ENCODE results near the gene SDS.
A peak's percentile ranks its signal among the peaks of the same experiment; 100 is the strongest.

Gene SDS

GRCh38 chr12:113393749-113394148, 9.9 kb downstream of the SDS start:
- Histone ChIP-seq H3K27me3 (ENCODE audit: control insufficient read depth in 1 of 2, insufficient read depth in 1 of 2, low read length in 2 of 2) (peaks cover 10 to 18% of the 10 kb centered on the region in 2 experiments), H3K4ac (ENCODE audit: low read depth in 1 of 2, low read length in 2 of 2) (no peak overlapping the region), H3K4me2 (ENCODE audit: low read length, poor library complexity, severe bottlenecking) (no peak overlapping the region), H2AFZ (ENCODE audit: low read depth, low read length) (no peak overlapping the region), H4K91ac (ENCODE audit: low read length) (no peak overlapping the region), H2BK120ac (ENCODE audit: low read depth, low read length) (no peak overlapping the region), H2BK15ac (ENCODE audit: low read depth, poor library complexity, severe bottlenecking) (no peak overlapping the region), H3K14ac (ENCODE audit: low read length in 2 of 2) (no peak overlapping the region), H3K79me1 (replicated peaks; ENCODE audit: low read length, poor library complexity, severe bottlenecking) (no peaks in the 10 kb centered on the region), H3K9ac (ENCODE audit: low read length) (no peak overlapping the region), H4K8ac (ENCODE audit: low read length) (no peak overlapping the region), H2BK12ac (ENCODE audit: low read length in 2 of 2) (no peak overlapping the region), H3K9me3 (ENCODE audit: control insufficient read depth, low read length) (no peaks in the 10 kb centered on the region), H2BK5ac (ENCODE audit: low read depth, low read length, poor library complexity, severe bottlenecking) (no peak overlapping the region), H3K36me3 (ENCODE audit: control insufficient read depth in 1 of 2, insufficient read depth in 2 of 2, low read depth in 1 of 2, low read length in 2 of 2) (peaks cover 16 to 30% of the 10 kb centered on the region in 2 experiments), H3K23ac (ENCODE audit: low read length in 2 of 2) (no peak overlapping the region), H2AK5ac (ENCODE audit: low read length, severe bottlenecking) (no peak overlapping the region), H3K4me1 (ENCODE audit: control insufficient read depth, insufficient read depth, low read depth, low read length) (no peaks in the 10 kb centered on the region), H3K27ac (ENCODE audit: low read length, poor library complexity, severe bottlenecking) (no peak overlapping the region), H3K4me3 (ENCODE audit: insufficient read depth in 1 of 2, low read depth in 1 of 2, low read length in 2 of 2) (no peak overlapping the region), H3K18ac (ENCODE audit: low read depth in 1 of 2, low read length in 2 of 2) (no peak overlapping the region)
- no peak for DNase-seq
- whole genome bisulfite sequencing: 86% methylated on average over 5 of the region's 5 CpGs

- Histone ChIP-seq H3K79me1 (replicated peaks; ENCODE audit: low read length, poor library complexity, severe bottlenecking) (no peaks in the 10 kb centered on the region), H3K36me3 (ENCODE audit: control insufficient read depth in 1 of 2, insufficient read depth in 2 of 2, low read depth in 1 of 2, low read length in 2 of 2) (peaks cover 23 to 37% of the 10 kb centered on the region in 2 experiments), H3K27me3 (ENCODE audit: control insufficient read depth in 1 of 2, insufficient read depth in 1 of 2, low read length in 2 of 2) (peaks cover 7 to 12% of the 10 kb centered on the region in 2 experiments), H2BK12ac (ENCODE audit: low read length in 2 of 2) (no peak overlapping the region), H3K23ac (ENCODE audit: low read length in 2 of 2) (no peak overlapping the region), H2BK5ac (ENCODE audit: low read depth, low read length, poor library complexity, severe bottlenecking) (no peak overlapping the region), H3K14ac (ENCODE audit: low read length in 2 of 2) (no peak overlapping the region), H3K4me2 (ENCODE audit: low read length, poor library complexity, severe bottlenecking) (no peak overlapping the region), H2BK15ac (ENCODE audit: low read depth, poor library complexity, severe bottlenecking) (no peak overlapping the region), H3K4me1 (ENCODE audit: control insufficient read depth, insufficient read depth, low read depth, low read length) (no peaks in the 10 kb centered on the region), H4K91ac (ENCODE audit: low read length) (no peak overlapping the region), H3K27ac (ENCODE audit: low read length, poor library complexity, severe bottlenecking) (no peak overlapping the region), H4K8ac (ENCODE audit: low read length) (no peak overlapping the region), H3K18ac (ENCODE audit: low read depth in 1 of 2, low read length in 2 of 2) (no peak overlapping the region), H2AK5ac (ENCODE audit: low read length, severe bottlenecking) (no peak overlapping the region), H3K9ac (ENCODE audit: low read length) (no peak overlapping the region), H3K4me3 (ENCODE audit: insufficient read depth in 1 of 2, low read depth in 1 of 2, low read length in 2 of 2) (no peak overlapping the region), H2AFZ (ENCODE audit: low read depth, low read length) (no peak overlapping the region), H2BK120ac (ENCODE audit: low read depth, low read length) (no peak overlapping the region), H3K4ac (ENCODE audit: low read depth in 1 of 2, low read length in 2 of 2) (no peak overlapping the region), H3K9me3 (ENCODE audit: control insufficient read depth, low read length) (no peaks in the 10 kb centered on the region)
- WGBS: 42% methylated on average over 17 of the region's 17 CpGs
- peak; percentile 44 for DNase-seq
Observed at GRCh38 chr12:113392988-113393579, 10.6 kb downstream of the SDS start.

- no peak overlapping the region for H3K23ac ChIP-seq (ENCODE audit: low read length in 2 of 2)
- peaks cover 27 to 40% of the 10 kb centered on the region in 2 experiments for H3K36me3 ChIP-seq (ENCODE audit: control insufficient read depth in 1 of 2, insufficient read depth in 2 of 2, low read depth in 1 of 2, low read length in 2 of 2)
- H4K91ac ChIP-seq (ENCODE audit: low read length): no peak overlapping the region
- DNase-seq: no peak
- no peak overlapping the region for H3K27ac ChIP-seq (ENCODE audit: low read length, poor library complexity, severe bottlenecking)
- no peak overlapping the region for H2AK5ac ChIP-seq (ENCODE audit: low read length, severe bottlenecking)
- H3K9ac ChIP-seq (ENCODE audit: low read length): no peak overlapping the region
- no peaks in the 10 kb centered on the region for H3K9me3 ChIP-seq (ENCODE audit: control insufficient read depth, low read length)
- no peaks in the 10 kb centered on the region for H3K79me1 ChIP-seq (replicated peaks; ENCODE audit: low read length, poor library complexity, severe bottlenecking)
- no peak overlapping the region for H2AFZ ChIP-seq (ENCODE audit: low read depth, low read length)
- no peak overlapping the region for H2BK120ac ChIP-seq (ENCODE audit: low read depth, low read length)
- H3K18ac ChIP-seq (ENCODE audit: low read depth in 1 of 2, low read length in 2 of 2): no peak overlapping the region
- no peak overlapping the region for H3K4me2 ChIP-seq (ENCODE audit: low read length, poor library complexity, severe bottlenecking)
- no peaks in the 10 kb centered on the region for H3K4me1 ChIP-seq (ENCODE audit: control insufficient read depth, insufficient read depth, low read depth, low read length)
- no peak overlapping the region for H4K8ac ChIP-seq (ENCODE audit: low read length)
- no peak overlapping the region for H3K14ac ChIP-seq (ENCODE audit: low read length in 2 of 2)
- no peak overlapping the region for H2BK5ac ChIP-seq (ENCODE audit: low read depth, low read length, poor library complexity, severe bottlenecking)
- 94% methylated on average over 7 of the region's 7 CpGs for WGBS
- no peak overlapping the region for H2BK15ac ChIP-seq (ENCODE audit: low read depth, poor library complexity, severe bottlenecking)
- H3K4me3 ChIP-seq (ENCODE audit: insufficient read depth in 1 of 2, low read depth in 1 of 2, low read length in 2 of 2): no peak overlapping the region
- H2BK12ac ChIP-seq (ENCODE audit: low read length in 2 of 2): no peak overlapping the region
- no peak overlapping the region for H3K4ac ChIP-seq (ENCODE audit: low read depth in 1 of 2, low read length in 2 of 2)
- H3K27me3 ChIP-seq (ENCODE audit: control insufficient read depth in 1 of 2, insufficient read depth in 1 of 2, low read length in 2 of 2): peaks cover 4 to 8% of the 10 kb centered on the region in 2 experiments
Observed at GRCh38 chr12:113392520-113392919, 11.2 kb downstream of the SDS start.

- Histone ChIP-seq H3K36me3 (ENCODE audit: control insufficient read depth in 1 of 2, insufficient read depth in 2 of 2, low read depth in 1 of 2, low read length in 2 of 2) (peaks cover 34 to 48% of the 10 kb centered on the region in 2 experiments), H2AFZ (ENCODE audit: low read depth, low read length) (no peak overlapping the region), H3K27ac (ENCODE audit: low read length, poor library complexity, severe bottlenecking) (no peak overlapping the region), H4K8ac (ENCODE audit: low read length) (no peak overlapping the region), H3K18ac (ENCODE audit: low read depth in 1 of 2, low read length in 2 of 2) (no peak overlapping the region), H3K23ac (ENCODE audit: low read length in 2 of 2) (no peak overlapping the region), H3K9me3 (ENCODE audit: control insufficient read depth, low read length) (no peaks in the 10 kb centered on the region), H3K79me1 (replicated peaks; ENCODE audit: low read length, poor library complexity, severe bottlenecking) (no peaks in the 10 kb centered on the region), H3K4me1 (ENCODE audit: control insufficient read depth, insufficient read depth, low read depth, low read length) (no peaks in the 10 kb centered on the region), H4K91ac (ENCODE audit: low read length) (no peak overlapping the region), H3K14ac (ENCODE audit: low read length in 2 of 2) (no peak overlapping the region), H3K9ac (ENCODE audit: low read length) (no peak overlapping the region), H2BK5ac (ENCODE audit: low read depth, low read length, poor library complexity, severe bottlenecking) (no peak overlapping the region), H2BK12ac (ENCODE audit: low read length in 2 of 2) (no peak overlapping the region), H3K4me2 (ENCODE audit: low read length, poor library complexity, severe bottlenecking) (no peak overlapping the region), H3K4me3 (ENCODE audit: insufficient read depth in 1 of 2, low read depth in 1 of 2, low read length in 2 of 2) (no peak overlapping the region), H2BK15ac (ENCODE audit: low read depth, poor library complexity, severe bottlenecking) (no peak overlapping the region), H2BK120ac (ENCODE audit: low read depth, low read length) (no peak overlapping the region), H3K27me3 (ENCODE audit: control insufficient read depth in 1 of 2, insufficient read depth in 1 of 2, low read length in 2 of 2) (peaks cover 0 to under 1% of the 10 kb centered on the region in 2 experiments), H3K4ac (ENCODE audit: low read depth in 1 of 2, low read length in 2 of 2) (no peak overlapping the region), H2AK5ac (ENCODE audit: low read length, severe bottlenecking) (no peak overlapping the region)
- no peak for DNase-seq
- WGBS: 96% methylated on average over 8 of the region's 9 CpGs
Observed at GRCh38 chr12:113391650-113392337, 11.9 kb downstream of the SDS start.

All from mesenchymal stem cell (in vitro differentiated cells and primary cell).